ENCODE data around the gene IL10RA.

IL10RA gene

DNA sequence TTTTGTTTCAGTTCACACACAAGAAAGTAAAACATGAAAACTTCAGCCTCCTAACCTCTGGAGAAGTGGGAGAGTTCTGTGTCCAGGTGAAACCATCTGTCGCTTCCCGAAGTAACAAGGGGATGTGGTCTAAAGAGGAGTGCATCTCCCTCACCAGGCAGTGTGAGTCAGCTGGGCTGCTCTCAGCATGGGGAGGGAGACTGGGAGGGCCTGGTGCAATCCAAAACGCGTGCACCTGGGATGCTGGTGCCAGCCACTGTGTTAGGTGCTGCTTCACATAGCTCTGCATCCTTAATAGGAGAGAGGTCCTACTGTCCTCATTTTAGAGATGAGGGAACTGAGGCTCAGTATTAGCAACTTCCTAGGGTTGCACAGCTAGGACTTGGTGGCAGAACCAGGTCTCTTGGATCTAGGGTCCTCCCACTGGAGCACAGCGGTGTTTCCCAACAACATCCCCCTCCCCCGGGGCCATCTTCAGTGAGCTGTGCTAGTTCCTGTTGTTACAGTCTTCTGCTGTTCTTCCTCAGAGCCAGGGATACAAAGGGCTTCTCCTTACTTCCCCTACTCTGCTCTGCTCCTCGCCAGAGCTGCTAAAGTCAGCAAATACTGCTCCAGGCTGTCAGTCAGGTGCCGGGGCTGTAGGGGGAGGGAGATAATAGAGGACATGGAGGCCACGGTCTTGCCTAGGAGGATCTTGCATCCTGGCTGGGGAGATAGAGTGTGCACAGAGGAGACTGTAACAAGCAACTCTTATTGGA, 8.0 kb downstream of the IL10RA start:
- DNase-seq: no peak

GRCh38 chr11:117995472-117995871, 9.3 kb downstream of the IL10RA start:
- no peak for DNase-seq

DNA sequence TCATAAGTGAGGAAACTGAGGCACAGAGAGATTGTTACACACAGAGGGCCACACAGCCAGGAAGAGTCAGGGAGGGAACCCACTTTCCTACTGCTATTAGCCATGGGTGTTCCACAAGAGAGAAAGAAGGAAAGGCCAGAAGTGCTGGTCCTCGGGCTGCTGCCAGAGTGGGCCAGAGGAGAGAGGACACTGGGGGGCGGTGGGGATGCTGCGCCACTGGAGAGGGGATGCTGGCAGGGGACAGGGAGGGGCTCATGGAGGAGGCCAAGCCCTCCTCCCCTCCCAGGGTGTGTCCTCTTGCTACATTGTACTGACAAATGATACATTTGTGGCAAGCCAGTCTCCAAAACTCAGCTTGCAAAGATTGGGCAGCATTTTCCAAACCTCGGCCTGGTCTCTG, 9.9 kb downstream of the IL10RA start:
- no peak for DNase-seq

DNA sequence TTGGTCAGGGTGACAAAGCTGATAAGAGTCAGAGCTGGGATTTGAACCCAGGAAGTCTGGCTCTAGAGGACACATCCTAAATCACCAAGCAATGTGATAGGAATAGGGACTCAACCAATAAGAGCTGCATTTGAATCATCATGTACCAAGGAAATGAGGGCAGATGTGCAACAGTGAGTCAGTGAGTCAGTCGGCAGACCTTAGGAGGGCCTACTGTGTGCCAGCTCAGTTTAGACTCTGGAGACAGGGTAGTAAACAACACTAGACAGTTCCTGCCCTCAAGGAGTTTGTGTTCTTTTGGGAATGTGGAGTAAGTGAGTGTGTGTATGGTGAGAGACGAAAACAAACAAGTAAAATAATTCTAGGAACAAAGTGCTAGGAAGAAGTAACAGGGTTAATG, 11.2 kb downstream of the IL10RA start:
- DNase-seq: no peak

DNA sequence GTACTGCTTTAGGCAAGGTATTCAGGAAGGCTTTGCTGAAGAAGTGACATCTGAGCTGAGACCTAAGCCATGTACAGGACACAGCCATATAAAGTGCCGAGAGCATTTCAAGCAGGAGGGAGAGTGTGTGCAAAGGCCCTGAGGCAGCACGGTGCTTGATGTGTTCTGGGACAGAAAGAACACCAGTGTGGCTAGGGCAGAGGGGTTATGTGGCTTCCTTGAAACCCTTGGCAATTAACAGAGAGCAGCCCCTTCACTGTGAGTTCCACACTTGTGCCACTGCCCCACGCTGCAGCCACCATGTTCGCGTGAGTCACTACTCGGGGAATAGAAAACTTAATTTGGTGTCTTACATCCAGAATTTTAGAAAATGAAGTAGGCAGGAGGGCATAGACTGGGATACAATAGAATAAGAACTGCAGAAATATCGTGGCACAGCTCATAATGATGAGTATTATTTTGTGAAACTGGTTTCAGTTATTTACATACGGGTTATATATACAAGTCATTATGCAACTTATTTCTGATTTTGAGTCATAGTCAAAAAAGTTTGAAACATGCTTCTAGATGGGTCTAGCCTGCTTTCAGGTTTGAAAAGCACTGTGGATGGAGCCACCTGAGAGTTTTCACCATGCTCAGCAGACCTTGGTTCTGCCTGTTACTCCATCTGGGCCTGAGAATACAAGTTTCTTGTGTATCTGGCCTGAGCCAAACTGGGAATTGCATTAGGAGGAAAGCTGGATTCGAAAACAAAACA, 11.8 kb downstream of the IL10RA start:
- DNase-seq: no peak

DNA sequence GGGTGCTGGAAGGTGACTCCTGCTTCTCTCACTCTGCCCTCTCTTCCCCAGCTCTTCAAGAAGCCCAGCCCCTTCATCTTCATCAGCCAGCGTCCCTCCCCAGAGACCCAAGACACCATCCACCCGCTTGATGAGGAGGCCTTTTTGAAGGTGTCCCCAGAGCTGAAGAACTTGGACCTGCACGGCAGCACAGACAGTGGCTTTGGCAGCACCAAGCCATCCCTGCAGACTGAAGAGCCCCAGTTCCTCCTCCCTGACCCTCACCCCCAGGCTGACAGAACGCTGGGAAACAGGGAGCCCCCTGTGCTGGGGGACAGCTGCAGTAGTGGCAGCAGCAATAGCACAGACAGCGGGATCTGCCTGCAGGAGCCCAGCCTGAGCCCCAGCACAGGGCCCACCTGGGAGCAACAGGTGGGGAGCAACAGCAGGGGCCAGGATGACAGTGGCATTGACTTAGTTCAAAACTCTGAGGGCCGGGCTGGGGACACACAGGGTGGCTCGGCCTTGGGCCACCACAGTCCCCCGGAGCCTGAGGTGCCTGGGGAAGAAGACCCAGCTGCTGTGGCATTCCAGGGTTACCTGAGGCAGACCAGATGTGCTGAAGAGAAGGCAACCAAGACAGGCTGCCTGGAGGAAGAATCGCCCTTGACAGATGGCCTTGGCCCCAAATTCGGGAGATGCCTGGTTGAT, 12.6 kb downstream of the IL10RA start:
- DNase-seq: no peak

DNA sequence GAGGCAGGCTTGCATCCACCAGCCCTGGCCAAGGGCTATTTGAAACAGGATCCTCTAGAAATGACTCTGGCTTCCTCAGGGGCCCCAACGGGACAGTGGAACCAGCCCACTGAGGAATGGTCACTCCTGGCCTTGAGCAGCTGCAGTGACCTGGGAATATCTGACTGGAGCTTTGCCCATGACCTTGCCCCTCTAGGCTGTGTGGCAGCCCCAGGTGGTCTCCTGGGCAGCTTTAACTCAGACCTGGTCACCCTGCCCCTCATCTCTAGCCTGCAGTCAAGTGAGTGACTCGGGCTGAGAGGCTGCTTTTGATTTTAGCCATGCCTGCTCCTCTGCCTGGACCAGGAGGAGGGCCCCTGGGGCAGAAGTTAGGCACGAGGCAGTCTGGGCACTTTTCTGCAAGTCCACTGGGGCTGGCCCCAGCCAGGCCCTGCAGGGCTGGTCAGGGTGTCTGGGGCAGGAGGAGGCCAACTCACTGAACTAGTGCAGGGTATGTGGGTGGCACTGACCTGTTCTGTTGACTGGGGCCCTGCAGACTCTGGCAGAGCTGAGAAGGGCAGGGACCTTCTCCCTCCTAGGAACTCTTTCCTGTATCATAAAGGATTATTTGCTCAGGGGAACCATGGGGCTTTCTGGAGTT, 13.3 kb downstream of the IL10RA start:
- DNase-seq: no peak

DNA sequence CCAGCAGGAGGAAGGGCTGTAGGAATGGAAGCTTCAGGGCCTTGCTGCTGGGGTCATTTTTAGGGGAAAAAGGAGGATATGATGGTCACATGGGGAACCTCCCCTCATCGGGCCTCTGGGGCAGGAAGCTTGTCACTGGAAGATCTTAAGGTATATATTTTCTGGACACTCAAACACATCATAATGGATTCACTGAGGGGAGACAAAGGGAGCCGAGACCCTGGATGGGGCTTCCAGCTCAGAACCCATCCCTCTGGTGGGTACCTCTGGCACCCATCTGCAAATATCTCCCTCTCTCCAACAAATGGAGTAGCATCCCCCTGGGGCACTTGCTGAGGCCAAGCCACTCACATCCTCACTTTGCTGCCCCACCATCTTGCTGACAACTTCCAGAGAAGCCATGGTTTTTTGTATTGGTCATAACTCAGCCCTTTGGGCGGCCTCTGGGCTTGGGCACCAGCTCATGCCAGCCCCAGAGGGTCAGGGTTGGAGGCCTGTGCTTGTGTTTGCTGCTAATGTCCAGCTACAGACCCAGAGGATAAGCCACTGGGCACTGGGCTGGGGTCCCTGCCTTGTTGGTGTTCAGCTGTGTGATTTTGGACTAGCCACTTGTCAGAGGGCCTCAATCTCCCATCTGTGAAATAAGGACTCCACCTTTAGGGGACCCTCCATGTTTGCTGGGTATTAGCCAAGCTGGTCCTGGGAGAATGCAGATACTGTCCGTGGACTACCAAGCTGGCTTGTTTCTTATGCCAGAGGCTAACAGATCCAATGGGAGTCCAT, 14.1 kb downstream of the IL10RA start:
- DNase-seq: no peak

DNA sequence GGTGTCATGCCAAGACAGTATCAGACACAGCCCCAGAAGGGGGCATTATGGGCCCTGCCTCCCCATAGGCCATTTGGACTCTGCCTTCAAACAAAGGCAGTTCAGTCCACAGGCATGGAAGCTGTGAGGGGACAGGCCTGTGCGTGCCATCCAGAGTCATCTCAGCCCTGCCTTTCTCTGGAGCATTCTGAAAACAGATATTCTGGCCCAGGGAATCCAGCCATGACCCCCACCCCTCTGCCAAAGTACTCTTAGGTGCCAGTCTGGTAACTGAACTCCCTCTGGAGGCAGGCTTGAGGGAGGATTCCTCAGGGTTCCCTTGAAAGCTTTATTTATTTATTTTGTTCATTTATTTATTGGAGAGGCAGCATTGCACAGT, 14.6 kb downstream of the IL10RA start:
- no peak for DNase-seq

GRCh38 chr11:118001494-118001971, 15.3 kb downstream of the IL10RA start:
- DNase-seq: peak in 1 of 6 experiments; percentile 35

DNA sequence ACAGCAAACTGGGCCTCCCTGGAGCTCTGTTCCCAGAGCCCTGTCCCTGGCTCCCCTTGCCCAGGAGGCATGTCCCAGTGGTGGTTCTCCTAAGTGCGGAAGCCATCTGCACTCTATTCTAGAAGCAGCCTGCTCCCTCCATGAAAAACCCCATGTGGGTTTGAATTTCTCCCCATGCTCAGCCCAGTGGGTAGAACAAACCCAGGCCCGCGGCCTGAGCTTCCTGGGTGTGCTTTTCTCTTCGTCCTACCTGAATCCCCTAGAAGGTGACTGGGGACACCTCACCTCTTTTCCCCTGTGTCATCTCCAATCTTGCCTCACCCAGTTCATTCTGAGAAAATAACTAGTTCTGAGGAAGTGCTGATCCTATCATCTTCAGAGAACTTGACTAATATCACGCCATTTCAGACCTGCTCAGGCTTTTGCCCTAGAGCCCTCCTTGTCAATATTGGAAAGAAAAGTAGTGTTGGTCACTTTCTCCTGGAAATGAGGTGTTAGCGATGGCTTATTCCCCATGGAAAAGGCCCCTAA, 15.9 kb downstream of the IL10RA start:
- peak in 1 of 6 experiments; percentile 35 for DNase-seq

GRCh38 chr11:118002541-118003423, 16.6 kb downstream of the IL10RA start:
- no peak for DNase-seq

- DNase-seq: no peak
Observed at GRCh38 chr11:118003456-118003855, 17.3 kb downstream of the IL10RA start.

- DNase-seq: no peak
Observed at GRCh38 chr11:118004543-118005223, 18.5 kb downstream of the IL10RA start.

DNA sequence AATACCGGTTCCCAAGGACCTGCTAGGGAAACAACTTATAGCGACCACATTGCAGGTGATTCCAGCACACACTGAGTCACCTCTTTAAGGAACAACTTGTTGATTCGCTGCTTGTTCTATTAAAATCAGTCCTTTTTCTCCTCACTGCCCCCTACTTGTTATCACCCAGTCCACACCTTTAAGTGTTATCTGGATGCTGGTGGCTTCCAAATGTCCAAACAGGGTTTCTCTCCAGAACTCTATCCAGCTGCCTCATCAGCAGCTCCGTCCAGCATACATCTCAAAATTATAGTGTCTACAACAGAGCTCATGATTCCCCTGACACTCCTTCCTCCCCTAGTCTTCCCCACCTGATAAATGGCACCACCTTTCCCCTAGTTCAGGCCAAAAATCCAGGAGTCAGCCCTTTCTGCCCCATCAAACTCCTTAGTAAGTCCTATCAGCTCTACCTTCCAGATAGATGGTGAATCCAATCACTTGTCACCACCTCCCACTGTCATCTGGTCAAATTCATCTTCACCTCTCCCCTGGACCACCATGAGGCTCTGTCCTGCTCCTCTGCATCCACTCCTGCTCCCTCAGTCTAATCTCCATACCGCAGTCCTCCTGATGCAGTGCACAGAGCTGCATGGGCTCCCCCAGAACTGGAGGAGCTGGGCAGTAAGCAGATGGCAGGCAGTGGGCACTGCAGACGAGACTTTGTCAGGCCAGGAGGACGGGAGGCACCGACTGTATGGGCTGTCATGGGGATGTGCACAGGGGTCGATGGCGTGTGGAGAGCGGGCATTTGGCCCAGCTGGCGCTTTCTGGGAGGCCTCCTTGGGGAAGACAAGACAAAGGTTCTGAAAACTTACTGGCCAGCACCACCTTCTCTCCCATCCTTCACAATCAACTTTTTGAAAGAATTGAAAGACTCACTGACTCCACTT, 19.3 kb downstream of the IL10RA start:
- no peak for DNase-seq

GRCh38 chr11:118006153-118006534, 19.9 kb downstream of the IL10RA start:
- no peak for DNase-seq

- DNase-seq: peak in 1 of 6 experiments; percentile 11
Observed at GRCh38 chr11:118007040-118007439, 20.8 kb downstream of the IL10RA start.

- DNase-seq: peak in 2 of 6 experiments; percentile 9 to 10
Observed at GRCh38 chr11:118007563-118008270, 21.5 kb downstream of the IL10RA start.
